Lower lobe of right lung (tissue), 2 donors: ENCODE data around the gene SEC23B. TPM values are rescaled to one million over a fixed set of nuclear protein-coding genes. Genes with fewer than 3 reads are reported as not detected.
"Not testable (repeated sequence)": the region's sequence is repeated elsewhere in the genome, so short reads cannot be mapped to it uniquely, and the experiment has no call there.

Experiments used
- ATAC-seq, 2 donors: fragments of 200-7000 bp; cut with Tn5 transposase; one replicate each; pipeline ENCODE4 v1.9.1; 2020 to 2022; ENCODE audit warnings: mild to moderate bottlenecking in 2 of 2, moderate library complexity in 2 of 2
- DNase-seq: peaks from one replicate; pipeline ENCODE4 v3.0.0-alpha.2; 2020
- H3K27ac ChIP-seq: fragments of 200-600 bp; one replicate; pipeline ENCODE4 v1.8.0; 2022
- H3K27me3 ChIP-seq: fragments of 200-600 bp; one replicate; pipeline ENCODE4 v1.8.0; 2022; ENCODE audit warnings: low read depth
- H3K36me3 ChIP-seq: fragments of 200-600 bp; one replicate; pipeline ENCODE4 v1.8.0; 2022; ENCODE audit warnings: mild to moderate bottlenecking
- H3K4me1 ChIP-seq: fragments of 200-600 bp; one replicate; pipeline ENCODE4 v1.8.0; 2022
- H3K4me3 ChIP-seq: fragments of 200-600 bp; one replicate; pipeline ENCODE4 v1.8.0; 2022; ENCODE audit warnings: mild to moderate bottlenecking
- H3K9me3 ChIP-seq: fragments of 200-600 bp; one replicate; pipeline ENCODE4 v1.8.0; 2022
- intact Hi-C: fragments of 100-400 bp; cut with DNase I; formaldehyde crosslinking; loops from one replicate; pipeline ENCODE4 v1.11.0; 2022
- total RNA-seq: library from RNA; stranded (reverse); fragmentation: NEBNext Ultra II Directional; extraction: Animal tissue kit (Norgen Biotek cat#: 25700); gene quantifications from one replicate; pipeline ENCODE4 v1.2.1, GENCODE V29; 2021
- TF ChIP-seq, protein P1 (sequence below): fragments of 200-600 bp; IDR thresholded peaks from one replicate; pipeline ENCODE4 v1.8.0; 2022; ENCODE audit warnings: antibody characterized with exemption, mild to moderate bottlenecking
- donor health status: DM: no; HTN: yes; CAD: no; lungs with severe emphysema.

SEC23B gene
- total RNA-seq, 1 donor from 2014 or later, result 51.2 TPM

DNA sequence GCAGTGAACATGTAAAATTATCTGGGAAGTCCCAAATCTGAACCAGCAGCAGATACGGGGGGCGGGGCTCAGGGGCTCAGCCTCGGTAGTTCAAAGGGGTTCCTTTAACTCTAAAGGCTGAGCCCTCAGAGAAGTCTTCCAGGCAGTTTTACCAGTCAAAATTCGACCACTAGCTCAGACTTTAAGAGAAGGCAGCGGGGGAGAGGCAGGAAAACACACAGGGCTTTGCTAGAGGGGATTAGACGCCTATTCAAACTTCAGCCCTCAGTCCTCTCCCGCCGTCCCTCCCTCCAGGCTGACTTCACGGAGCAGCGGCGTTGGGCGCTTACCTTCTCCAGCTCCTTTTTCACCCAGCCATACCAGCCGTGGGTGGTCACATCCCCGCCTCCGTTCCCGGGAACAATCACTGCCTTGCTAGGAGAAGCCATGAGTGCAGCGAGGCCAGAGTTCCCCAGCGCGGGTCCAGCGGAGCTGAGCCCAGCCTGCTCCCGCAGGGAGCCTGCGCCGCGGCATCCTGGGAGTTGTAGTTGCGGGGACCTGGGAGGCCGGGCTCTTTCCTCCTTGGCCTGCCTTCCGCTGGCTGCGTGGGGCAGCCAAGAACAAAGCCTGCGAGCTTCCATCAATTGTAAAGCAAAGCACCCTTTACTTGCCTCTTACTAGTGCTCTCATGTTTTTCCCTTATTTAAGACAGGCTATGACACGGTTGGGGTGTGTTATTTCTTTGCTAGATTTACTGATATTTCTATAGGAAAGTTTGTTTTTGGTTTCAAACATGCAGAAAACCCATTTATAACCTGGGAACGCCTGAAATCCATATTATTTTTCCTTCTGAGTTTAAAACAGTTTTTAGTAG is 10.8 kb upstream of the SEC23B start, which contains the start of gene RBBP9:
RBBP9 (minus strand) TSS at position 486 of the 853 bp plus-strand sequence; CDS start at position 428, 58 bp downstream.
- H3K27me3 ChIP-seq, result no peaks in the 10 kb centered on the region
- peaks cover 19% of the 10 kb centered on the region for H3K36me3 ChIP-seq
- peak within 1 kb of the TSS; percentile 77 for H3K4me3 ChIP-seq
- H3K9me3 ChIP-seq, result no peaks in the 10 kb centered on the region
- peaks cover 12% of the 10 kb centered on the region for H3K4me1 ChIP-seq
- TF ChIP-seq, protein P1, sequence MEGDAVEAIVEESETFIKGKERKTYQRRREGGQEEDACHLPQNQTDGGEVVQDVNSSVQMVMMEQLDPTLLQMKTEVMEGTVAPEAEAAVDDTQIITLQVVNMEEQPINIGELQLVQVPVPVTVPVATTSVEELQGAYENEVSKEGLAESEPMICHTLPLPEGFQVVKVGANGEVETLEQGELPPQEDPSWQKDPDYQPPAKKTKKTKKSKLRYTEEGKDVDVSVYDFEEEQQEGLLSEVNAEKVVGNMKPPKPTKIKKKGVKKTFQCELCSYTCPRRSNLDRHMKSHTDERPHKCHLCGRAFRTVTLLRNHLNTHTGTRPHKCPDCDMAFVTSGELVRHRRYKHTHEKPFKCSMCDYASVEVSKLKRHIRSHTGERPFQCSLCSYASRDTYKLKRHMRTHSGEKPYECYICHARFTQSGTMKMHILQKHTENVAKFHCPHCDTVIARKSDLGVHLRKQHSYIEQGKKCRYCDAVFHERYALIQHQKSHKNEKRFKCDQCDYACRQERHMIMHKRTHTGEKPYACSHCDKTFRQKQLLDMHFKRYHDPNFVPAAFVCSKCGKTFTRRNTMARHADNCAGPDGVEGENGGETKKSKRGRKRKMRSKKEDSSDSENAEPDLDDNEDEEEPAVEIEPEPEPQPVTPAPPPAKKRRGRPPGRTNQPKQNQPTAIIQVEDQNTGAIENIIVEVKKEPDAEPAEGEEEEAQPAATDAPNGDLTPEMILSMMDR, result no peak
- peak within 1 kb of the TSS; percentile 63 for H3K27ac ChIP-seq
- intact Hi-C loops, result no loop called here
- DNase-seq (peak; percentile 93), ATAC-seq (peak; percentile 99 to 100)

DNA sequence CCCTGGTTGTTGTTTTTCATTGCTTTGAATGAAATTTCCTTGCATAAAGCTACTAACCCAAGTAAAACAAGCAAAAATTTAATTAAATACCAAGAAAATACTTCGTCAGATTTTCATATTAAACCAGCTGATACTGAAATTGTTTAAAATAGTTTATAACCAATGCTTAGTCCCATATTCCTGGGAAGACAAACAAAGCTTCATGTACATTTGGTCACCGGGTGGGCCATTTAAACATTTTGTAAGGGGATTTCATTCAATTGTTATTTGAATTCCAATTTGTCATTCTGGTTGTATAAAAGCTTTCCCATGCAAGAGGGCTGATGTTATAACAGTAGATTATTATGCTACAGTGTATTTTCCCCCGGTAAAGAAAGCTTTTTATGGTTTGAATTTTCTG is 10.1 kb upstream of the SEC23B start:
- intact Hi-C loops, result no loop called here
- H3K4me3 ChIP-seq, result no peak overlapping the region
- peaks cover 12% of the 10 kb centered on the region for H3K4me1 ChIP-seq
- DNase-seq (no peak), ATAC-seq (no peak)
- H3K9me3 ChIP-seq, result no peaks in the 10 kb centered on the region
- peak overlapping the region; percentile 63 for H3K27ac ChIP-seq
- H3K36me3 ChIP-seq, result peaks cover 14% of the 10 kb centered on the region
- TF ChIP-seq, protein P1, result no peak
- no peaks in the 10 kb centered on the region for H3K27me3 ChIP-seq

DNA sequence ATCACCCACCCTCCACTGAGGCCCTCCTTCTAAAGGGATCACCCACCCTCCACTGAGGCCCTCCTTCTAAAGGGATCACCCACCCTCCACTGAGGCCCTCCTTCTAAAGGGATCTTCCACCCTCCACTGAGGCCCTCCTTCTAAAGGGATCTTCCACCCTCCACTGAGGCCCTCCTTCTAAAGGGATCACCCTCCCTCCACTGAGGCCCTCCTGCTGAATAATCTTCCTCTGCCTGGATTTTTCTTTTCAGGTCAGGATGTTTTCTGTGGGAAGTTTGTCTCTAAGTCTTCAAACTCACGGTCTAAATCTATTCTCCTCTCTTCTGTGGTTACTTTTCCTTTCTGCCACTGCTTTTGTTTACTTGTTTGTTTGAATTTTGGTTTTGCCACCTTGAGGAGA is 6.1 kb upstream of the SEC23B start:
- not testable (repeated sequence) for H3K4me3 ChIP-seq

DNA sequence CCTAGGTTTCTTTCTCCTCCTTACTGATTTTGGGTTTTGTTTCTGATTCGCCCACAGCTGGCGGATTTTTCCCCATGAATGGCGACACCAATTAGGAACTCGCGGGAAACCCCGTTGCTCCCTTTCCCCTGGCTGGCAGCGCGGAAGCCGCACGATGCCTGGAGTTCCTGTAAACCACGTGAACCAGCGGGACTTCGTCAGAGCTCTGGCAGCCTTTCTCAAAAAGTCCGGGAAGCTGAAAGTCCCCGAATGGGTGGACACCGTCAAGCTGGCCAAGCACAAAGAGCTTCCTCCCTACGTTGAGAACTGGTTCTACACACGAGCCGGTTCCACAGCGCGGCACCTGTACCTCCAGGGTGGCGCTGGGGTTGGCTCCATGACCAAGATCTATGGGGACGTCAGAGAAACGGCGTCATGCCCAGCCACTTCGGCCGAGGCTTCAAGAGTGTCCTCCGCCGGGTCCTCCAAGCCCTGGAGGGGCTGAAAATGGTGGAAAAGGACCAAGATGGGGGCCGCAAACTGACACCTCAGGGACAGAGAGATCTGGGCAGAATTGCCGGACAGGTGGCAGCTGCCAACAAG is 3.2 kb upstream of the SEC23B start:
- intact Hi-C loops, result no loop called here
- H3K4me3 ChIP-seq, result no peak overlapping the region
- no peak for DNase-seq
- peaks cover 1% of the 10 kb centered on the region for H3K36me3 ChIP-seq
- no peak for ATAC-seq
- H3K27ac ChIP-seq, result no peak overlapping the region
- no peaks in the 10 kb centered on the region for H3K9me3 ChIP-seq
- peaks cover 7% of the 10 kb centered on the region for H3K27me3 ChIP-seq
- TF ChIP-seq, protein P1, result no peak
- H3K4me1 ChIP-seq, result peaks cover 17% of the 10 kb centered on the region

More for the DNA sequence above, 6.1 kb upstream of the SEC23B start:
- H3K4me1 ChIP-seq, H3K27me3 ChIP-seq, DNase-seq, H3K9me3 ChIP-seq, H3K36me3 ChIP-seq, intact Hi-C loops, ATAC-seq, H3K27ac ChIP-seq: not testable (repeated sequence)

DNA sequence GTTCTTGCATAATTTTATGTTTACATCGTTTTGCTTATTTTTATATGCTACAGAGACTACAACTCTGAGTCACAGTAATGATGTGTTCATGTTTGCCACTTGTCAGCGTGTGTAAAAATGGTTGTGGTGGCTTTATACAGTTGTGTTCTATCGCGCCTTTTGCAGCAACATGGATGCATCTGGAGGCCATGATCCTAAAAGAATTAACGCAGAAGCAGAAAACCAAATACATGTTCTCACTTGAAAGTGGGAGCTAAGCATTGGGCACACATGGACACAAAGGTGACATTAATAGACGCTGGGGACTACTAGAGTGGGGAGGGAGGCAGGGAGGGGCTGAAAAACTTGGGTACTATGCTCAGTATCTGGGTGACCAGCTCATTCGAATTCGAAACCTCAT is 996 bp upstream of the SEC23B start:
- ATAC-seq (no peak), DNase-seq (no peak)
- intact Hi-C loops, result no loop called here
- H3K4me3 ChIP-seq, result peak overlapping the region; percentile 73
- TF ChIP-seq, protein P1, result no peak
- H3K9me3 ChIP-seq, result no peaks in the 10 kb centered on the region
- H3K36me3 ChIP-seq, result peaks cover 23% of the 10 kb centered on the region
- peaks cover 7% of the 10 kb centered on the region for H3K27me3 ChIP-seq
- H3K4me1 ChIP-seq, result peaks cover 28% of the 10 kb centered on the region
- H3K27ac ChIP-seq, result peak overlapping the region; percentile 96

DNA sequence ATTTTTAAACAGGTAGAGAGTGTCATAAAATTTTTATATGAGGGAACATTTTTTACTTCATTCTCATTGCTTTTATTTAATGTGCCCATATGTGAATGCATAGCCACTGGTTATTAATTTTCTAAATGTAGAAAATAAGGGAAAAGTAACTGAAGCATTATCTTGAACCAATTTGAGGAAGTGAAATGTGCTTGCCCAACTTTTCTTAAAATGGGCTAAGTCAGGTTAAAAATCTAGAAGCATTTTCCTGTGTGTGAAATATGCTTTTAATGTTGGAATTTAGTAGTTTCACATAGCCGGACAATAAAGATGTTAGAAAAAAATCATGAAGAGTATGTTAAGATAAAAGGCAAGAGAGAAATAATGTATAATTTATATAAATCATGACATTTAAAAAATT is 3.8 kb downstream of the SEC23B start:
- TF ChIP-seq, protein P1, result no peak
- DNase-seq, result no peak
- no peak for ATAC-seq
- H3K27ac ChIP-seq, result no peak overlapping the region
- intact Hi-C loops, result no loop called here
- H3K4me3 ChIP-seq, result no peak overlapping the region
- no peaks in the 10 kb centered on the region for H3K27me3 ChIP-seq
- H3K36me3 ChIP-seq, result peaks cover 68% of the 10 kb centered on the region
- peaks cover 35% of the 10 kb centered on the region for H3K4me1 ChIP-seq
- H3K9me3 ChIP-seq, result no peaks in the 10 kb centered on the region
